ENCODE results near the gene TRAFD1.

Gene TRAFD1

DNA sequence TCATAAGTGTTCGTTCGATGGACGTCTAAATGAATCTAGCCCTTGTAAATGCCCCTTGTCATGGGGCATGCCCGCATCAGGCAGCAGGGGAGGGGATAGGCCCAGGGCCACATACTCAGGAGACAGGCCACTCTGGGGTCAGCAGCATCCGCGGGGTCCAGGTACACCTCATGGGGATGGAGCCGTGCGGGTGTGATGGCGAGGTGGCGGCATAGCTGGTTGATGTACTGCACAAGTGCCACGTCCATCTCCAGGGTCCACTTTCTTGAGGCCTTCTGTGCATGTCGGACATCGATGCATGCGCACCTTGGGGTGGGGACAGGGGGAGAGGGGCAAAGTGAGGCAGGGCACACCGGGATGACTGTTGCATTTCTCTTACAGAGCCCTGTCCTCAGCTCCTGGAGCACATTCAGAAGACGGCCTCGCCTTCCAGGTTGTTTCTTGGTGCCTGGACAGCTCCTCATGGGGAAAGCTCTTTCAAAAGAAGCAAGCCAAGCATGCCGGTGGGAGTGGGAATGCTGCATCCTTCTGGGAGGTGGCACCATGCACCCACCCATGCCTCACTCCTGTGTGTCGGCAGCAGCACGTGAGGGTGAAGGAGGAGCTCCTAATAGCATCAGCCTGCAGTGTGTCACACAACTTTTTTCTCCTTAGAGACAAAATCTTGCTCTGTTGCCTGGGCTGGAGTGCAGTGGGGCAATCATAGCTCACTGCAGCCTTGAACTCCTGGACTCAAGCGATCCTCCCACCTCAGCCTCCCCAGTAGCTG, 47.4 kb downstream of the TRAFD1 start:
- Mint-ChIP-seq H3K4me3 (no peak overlapping the region), H3K27ac (no peak overlapping the region), H3K4me1 (ENCODE audit: low read depth) (peaks cover 7% of the 10 kb centered on the region), H3K36me3 (no peaks in the 10 kb centered on the region), H3K27me3 (no peaks in the 10 kb centered on the region), H3K9me3 (ENCODE audit: low read depth) (no peaks in the 10 kb centered on the region)

DNA sequence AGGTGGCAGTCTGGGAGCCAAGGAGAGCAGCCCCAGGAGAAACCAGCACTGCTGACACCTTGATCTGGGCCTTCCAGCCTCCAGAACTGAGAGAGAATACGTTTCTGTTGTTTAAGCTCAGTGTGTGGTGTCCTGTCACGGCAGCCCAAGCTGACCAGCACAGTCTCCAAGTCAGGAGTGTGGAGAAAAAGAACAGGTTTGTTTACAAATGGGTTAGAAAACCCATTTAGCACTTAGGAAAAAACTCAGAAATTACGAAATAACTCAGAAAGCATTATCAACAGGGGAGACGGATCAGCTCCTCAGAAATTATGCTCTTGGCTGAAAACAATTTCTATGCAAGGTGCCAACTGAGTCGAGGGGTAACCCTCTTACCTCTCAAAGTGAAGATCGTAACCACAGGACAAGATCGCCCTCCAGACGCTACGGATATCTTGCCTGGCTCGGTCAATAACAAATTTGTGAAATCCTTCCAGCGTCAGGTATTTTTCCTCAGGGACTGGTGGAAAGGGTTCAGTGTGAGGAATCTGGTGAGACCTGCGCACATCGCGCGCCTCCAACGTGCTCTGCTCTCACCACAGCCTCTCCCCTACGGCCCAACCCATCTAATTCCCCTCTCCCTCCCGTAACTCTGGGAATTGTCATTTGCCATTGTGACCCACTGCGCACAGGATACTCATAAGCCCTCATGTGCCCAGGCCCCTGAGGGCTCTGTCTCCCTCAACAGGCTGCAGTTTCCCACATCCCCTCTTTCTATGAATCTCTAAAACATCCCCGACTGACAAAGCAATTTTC, 50.2 kb downstream of the TRAFD1 start:
- Mint-ChIP-seq H3K27ac (no peak overlapping the region), H3K4me1 (ENCODE audit: low read depth) (peaks cover under 1% of the 10 kb centered on the region), H3K27me3 (no peaks in the 10 kb centered on the region), H3K4me3 (no peak overlapping the region), H3K36me3 (no peaks in the 10 kb centered on the region), H3K9me3 (ENCODE audit: low read depth) (no peaks in the 10 kb centered on the region)

DNA sequence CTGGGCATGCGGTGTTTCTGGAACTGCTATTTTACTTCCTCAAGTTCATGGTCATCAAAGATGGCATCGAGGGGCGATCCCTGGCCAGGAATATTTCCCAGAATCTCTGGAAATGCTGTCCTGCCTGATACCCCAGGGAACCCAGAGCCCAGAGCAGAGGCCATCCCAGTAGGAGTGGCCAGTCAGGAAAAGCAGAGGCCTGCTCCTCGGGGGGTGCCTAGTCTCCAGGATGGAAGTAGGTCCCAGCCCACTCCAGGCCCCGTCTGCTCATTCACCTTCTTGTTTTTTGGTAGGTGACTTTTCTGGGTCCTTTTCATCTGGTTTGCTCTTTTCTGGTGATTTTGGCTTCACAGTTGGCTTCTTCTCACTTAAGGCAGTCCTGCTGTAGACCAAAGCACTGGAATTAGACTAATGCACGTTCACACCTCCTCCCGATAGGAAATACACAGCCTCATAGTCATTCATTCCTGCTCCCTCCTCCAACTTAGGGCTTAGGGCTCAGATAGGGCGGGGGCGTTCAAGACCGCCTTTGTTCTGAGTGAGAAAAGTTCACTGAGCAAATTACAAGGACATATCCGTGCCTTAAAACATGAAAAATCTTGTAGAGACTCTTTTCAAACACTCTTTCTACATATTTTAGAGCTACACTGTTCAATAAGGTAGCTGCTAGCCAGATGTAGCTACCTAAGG, 51.1 kb downstream of the TRAFD1 start:
- no peaks in the 10 kb centered on the region for H3K9me3 Mint-ChIP-seq (ENCODE audit: low read depth)
- H3K27ac Mint-ChIP-seq: no peak overlapping the region
- H3K4me1 Mint-ChIP-seq (ENCODE audit: low read depth): no peaks in the 10 kb centered on the region
- no peaks in the 10 kb centered on the region for H3K27me3 Mint-ChIP-seq
- no peak overlapping the region for H3K4me3 Mint-ChIP-seq
- no peaks in the 10 kb centered on the region for H3K36me3 Mint-ChIP-seq

DNA sequence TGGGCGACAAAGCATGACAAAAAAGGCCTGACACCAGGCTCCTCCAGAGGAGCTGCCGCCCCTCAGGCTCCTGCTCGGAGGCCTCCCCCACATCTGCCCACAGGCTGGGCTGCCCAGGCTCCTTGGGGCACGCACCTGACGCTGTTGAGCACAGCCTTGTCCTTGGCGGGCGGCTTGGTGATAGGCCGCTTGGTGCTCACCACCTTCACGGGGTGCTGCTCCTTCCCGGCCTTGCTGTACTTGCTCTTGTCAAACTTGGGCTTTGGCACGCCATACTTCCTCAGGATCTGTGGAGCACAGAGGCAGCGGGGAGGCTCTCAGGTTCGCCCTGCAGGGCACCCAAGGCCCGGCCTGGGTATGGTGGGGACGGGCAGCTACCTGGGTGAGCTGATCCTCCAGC, 53.4 kb downstream of the TRAFD1 start:
- Mint-ChIP-seq H3K36me3 (no peaks in the 10 kb centered on the region), H3K4me3 (no peak overlapping the region), H3K27me3 (no peaks in the 10 kb centered on the region), H3K9me3 (ENCODE audit: low read depth) (no peaks in the 10 kb centered on the region), H3K27ac (no peak overlapping the region), H3K4me1 (ENCODE audit: low read depth) (peaks cover 4% of the 10 kb centered on the region)

DNA sequence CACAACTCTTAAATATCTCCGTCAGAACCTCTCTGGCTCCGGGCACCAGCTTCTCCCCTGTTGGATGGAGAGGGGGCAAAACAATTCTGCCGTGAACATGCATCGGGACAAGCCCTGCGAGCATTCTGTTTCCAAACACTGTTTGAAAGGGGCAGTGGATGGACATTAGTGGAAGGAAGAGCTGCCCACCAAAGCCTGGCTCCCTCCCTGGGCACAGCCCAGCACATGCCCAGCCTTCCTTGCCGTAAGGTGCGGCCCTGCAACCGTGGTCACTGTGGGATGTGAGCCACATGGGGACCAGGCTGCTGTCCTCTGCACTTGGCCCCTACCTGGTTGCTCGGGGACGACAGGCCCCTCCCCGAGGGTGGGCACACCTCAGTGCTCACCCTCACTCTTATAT, 54.0 kb downstream of the TRAFD1 start:
- Mint-ChIP-seq H3K27me3 (no peaks in the 10 kb centered on the region), H3K9me3 (ENCODE audit: low read depth) (no peaks in the 10 kb centered on the region), H3K27ac (no peak overlapping the region), H3K4me3 (no peak overlapping the region), H3K4me1 (ENCODE audit: low read depth) (peaks cover 4% of the 10 kb centered on the region), H3K36me3 (no peaks in the 10 kb centered on the region)

DNA sequence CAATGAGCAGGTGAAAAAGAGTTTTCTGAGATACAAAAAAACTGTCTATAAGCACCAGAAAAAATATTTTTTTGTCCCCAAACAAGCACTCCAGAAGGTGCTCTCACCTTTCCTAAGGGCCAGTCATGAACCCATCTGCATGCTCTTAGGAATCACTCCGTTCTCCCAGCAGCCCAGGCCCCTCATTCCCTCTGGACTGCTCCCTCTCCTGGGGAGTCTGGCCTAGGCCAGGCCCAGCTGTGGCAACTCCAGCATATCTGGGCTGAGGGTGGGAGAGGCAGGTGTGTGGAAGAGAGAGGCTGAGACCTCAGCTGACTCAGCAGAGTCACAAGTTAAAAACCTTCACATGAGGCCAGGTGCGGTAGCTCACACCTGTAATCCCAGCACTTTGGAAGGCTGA, 54.6 kb downstream of the TRAFD1 start:
- H3K4me3 Mint-ChIP-seq: no peak overlapping the region
- no peaks in the 10 kb centered on the region for H3K27me3 Mint-ChIP-seq
- H3K36me3 Mint-ChIP-seq: no peaks in the 10 kb centered on the region
- no peak overlapping the region for H3K27ac Mint-ChIP-seq
- H3K9me3 Mint-ChIP-seq (ENCODE audit: low read depth): no peaks in the 10 kb centered on the region
- H3K4me1 Mint-ChIP-seq (ENCODE audit: low read depth): peaks cover 4% of the 10 kb centered on the region

DNA sequence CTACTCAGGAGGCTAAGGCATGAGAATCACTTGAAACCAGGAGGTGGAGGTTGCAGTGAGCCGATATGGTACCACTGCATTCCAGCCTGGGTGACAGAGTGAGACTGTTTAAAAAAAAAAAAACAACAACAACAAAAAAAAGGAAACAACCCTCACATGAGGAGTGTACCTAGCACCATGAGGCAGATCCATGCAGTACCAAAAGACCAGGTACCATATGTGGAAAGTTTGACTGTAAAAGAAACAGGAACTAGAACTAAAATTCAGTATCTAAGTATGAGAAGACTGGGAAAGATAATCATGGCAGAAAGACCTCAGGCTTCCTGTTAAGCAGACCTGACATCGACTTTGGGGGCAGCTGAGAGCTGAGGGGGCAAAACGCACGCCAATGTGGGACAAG, 55.1 kb downstream of the TRAFD1 start:
- Mint-ChIP-seq H3K4me1 (ENCODE audit: low read depth) (peaks cover 4% of the 10 kb centered on the region), H3K36me3 (no peaks in the 10 kb centered on the region), H3K27ac (peak overlapping the region; percentile 28), H3K27me3 (no peaks in the 10 kb centered on the region), H3K4me3 (no peak overlapping the region), H3K9me3 (ENCODE audit: low read depth) (no peaks in the 10 kb centered on the region)

DNA sequence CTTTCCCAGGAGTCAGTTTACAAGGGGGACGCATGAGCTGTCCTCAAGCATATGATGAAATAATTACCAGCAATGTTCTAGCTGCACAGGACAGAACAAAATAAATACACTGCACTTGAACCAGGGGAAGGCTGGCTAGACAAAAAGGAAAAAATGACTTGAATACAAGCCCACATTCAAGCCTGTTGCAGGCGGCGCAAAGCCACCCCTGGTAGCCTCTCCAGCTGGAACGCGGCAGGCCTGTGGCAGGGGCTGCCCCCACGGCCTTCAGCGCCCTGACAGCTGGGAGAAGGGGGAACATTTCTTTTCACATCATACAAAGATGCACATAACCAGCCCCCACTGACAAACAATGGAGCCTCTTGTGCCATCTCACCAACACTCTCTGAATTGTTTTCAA, 57.1 kb downstream of the TRAFD1 start:
- Mint-ChIP-seq H3K27ac (no peak overlapping the region), H3K4me3 (no peak overlapping the region), H3K4me1 (ENCODE audit: low read depth) (peaks cover 4% of the 10 kb centered on the region), H3K27me3 (no peaks in the 10 kb centered on the region), H3K9me3 (ENCODE audit: low read depth) (no peaks in the 10 kb centered on the region), H3K36me3 (no peaks in the 10 kb centered on the region)

DNA sequence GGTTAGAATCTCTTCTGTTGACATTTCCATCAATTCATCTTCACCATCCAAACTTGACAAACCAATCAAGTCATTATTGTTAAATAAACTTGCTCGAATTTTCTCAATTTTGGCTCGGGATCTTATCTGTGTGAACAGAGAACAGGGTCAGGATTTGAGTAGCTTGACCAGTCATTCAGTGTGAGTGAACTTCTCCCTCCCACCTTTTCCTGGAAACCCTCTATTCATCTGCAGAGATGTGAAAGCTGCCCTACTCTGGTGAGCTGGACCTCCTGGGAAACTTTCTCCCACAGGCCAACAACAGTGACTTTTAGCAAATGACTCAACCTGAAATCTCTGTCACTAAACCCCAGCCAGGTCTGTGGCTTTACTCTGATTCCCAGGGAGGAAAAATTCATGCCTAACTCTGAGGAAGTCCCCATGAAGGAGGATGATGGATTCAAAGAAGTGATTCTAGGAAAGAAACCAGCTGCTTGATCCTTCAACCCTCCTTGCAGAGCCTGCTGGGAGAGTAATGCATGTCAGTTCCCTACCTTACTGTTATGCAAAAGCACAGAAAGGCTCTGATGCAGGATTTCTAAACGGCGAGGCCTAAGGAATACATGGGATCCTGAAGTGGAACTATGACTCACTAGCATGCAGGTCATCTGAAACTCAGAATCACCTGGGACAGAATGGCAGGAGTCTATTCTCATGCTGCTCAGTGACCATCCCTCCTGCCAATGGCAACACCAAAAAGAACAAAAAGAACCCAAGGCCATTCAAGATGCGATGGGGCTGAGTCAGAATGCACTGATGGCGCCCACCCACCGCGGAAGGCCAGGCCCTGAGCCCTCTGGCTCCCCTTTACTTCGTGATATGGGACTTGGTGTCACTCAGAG, 58.0 kb downstream of the TRAFD1 start:
- H3K4me3 Mint-ChIP-seq: no peak overlapping the region
- H3K27me3 Mint-ChIP-seq: no peaks in the 10 kb centered on the region
- H3K9me3 Mint-ChIP-seq (ENCODE audit: low read depth): no peaks in the 10 kb centered on the region
- H3K27ac Mint-ChIP-seq: peak overlapping the region; percentile 16
- peaks cover 4% of the 10 kb centered on the region for H3K4me1 Mint-ChIP-seq (ENCODE audit: low read depth)
- no peaks in the 10 kb centered on the region for H3K36me3 Mint-ChIP-seq

DNA sequence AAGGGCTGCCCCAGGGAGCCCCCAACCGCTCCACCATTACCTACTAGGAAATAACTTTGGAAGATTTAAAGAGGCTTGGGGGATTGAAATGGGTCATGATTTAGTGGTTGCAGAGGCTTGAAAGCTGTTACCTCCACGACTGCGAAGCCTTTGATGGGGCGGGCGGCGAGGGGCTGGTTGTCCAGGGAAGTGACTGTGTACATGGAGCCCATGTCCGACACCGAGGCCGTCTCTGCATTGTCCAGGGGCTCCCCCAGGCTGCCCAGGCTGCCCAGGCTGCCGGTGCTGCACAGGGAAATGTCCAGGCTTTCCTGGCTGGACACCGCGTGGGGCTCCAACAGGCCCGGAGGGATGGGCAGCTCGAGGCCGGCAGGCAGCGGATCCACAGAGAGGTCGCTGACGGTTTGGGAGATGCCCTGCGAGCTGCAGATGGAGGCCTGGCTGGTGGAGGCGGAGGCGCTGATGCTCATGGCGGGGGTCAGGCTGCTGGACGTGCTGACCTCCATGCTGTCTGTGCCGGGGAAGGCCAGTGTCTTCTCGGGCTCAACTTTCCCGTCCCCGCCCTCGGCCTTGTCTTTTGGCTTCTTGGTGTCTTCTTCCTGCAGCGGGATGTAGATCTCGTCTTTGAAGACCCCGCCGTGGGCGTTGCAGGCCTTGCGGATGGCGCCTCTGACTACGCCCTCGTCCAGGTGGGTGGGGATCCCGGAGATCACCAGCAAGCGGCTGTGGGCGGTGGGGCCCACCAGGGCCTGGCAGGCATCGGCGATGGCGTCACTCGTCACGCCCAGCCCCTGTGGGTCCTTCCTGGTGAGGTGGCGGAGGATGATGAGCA, 58.9 kb downstream of the TRAFD1 start:
- Mint-ChIP-seq H3K4me1 (ENCODE audit: low read depth) (peaks cover 4% of the 10 kb centered on the region), H3K27ac (no peak overlapping the region), H3K27me3 (no peaks in the 10 kb centered on the region), H3K9me3 (ENCODE audit: low read depth) (no peaks in the 10 kb centered on the region), H3K4me3 (no peak overlapping the region), H3K36me3 (no peaks in the 10 kb centered on the region)

DNA sequence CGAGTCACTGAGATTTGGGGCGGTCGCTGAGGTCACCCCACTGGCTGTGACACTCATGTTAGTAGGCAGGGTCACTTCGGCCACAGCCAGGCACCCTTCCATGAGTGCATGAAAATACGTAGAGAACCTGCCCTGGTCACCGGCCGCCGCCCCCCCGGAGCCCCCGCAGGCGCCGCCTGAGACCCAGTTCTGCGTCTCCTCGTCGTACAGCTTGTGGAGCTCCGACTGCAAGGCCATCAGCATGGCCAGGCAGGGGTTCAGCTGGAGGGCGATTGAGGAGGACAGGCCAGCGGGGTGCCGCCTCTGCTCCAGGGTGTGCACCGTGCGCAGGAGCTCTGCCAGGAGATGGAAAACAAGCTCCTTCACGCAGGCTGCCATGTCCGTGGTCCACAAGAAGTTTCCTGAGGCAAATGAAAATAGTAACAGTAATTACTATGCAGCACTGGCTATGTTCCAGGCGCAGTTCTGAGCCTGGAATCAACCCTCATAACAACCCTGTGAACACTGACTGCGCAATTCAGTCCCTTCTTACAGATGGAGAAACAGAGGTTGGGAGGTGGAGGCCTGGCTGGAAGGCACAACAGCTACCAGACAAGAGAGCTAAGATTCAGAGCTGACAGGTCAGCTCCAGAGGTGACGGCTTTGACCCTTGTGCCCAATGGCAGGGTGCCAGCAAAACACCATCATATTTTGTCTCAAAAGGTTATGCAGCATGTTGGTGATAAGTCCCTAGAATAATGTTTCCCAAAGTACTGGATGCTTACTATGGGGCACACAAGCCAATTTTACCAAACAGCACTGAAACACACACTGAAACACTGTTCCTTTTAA, 59.9 kb downstream of the TRAFD1 start:
- Mint-ChIP-seq H3K36me3 (no peaks in the 10 kb centered on the region), H3K4me1 (ENCODE audit: low read depth) (peaks cover 4% of the 10 kb centered on the region), H3K9me3 (ENCODE audit: low read depth) (no peaks in the 10 kb centered on the region), H3K4me3 (no peak overlapping the region), H3K27me3 (no peaks in the 10 kb centered on the region), H3K27ac (no peak overlapping the region)

DNA sequence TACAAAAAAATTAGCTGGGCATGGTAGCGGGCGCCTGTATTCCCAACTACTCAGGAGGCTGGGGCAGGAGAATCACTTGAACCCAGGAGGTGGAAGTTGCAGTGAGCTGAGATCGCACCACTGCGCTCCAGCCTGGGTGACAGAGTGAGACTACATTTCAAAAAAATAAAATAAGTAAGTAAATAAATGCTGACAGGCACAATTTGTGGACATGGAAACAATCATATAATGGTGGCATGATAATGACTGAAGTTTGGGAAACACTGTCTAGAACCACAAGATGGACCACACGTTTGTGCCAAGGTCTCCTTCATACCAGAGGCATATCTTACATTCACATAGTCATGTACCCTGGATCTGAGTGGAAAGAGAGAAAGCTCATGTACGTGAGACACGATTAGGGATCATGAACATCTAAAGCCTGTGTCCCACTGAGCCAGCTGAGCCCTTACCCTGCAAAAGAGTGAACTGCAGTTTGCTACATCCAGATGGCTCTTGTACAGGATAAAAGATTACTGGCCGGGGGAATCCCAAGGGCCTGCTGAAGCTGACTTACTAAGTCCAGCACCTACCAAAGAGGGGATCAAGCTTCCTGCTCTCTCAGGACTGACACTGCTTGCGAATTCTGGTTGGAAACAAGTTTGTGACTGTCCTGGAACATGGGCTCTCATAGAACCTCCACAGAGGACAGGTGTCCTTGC, 62.9 kb downstream of the TRAFD1 start:
- Mint-ChIP-seq H3K27me3 (no peaks in the 10 kb centered on the region), H3K4me3 (no peak overlapping the region), H3K9me3 (ENCODE audit: low read depth) (no peaks in the 10 kb centered on the region), H3K27ac (no peak overlapping the region), H3K4me1 (ENCODE audit: low read depth) (peaks cover under 1% of the 10 kb centered on the region), H3K36me3 (peaks cover 2% of the 10 kb centered on the region)

All from activated naive CD8-positive, alpha-beta T cell (primary cell).